HG03439 (cell line): ENCODE measurements around the gene SLC44A2.
"Not testable (repeated sequence)": the region's sequence is repeated elsewhere in the genome, so short reads cannot be mapped to it uniquely, and the experiment has no call there.

Source experiments
- ATAC-seq: cut with Tn5 transposase; IDR thresholded peaks from one replicate; pipeline ENCODE4 v1.9.1; 2021; ENCODE audit warnings: mild to moderate bottlenecking, moderate library complexity; ENCODE audit not compliant: unreplicated experiment

SLC44A2 gene

DNA sequence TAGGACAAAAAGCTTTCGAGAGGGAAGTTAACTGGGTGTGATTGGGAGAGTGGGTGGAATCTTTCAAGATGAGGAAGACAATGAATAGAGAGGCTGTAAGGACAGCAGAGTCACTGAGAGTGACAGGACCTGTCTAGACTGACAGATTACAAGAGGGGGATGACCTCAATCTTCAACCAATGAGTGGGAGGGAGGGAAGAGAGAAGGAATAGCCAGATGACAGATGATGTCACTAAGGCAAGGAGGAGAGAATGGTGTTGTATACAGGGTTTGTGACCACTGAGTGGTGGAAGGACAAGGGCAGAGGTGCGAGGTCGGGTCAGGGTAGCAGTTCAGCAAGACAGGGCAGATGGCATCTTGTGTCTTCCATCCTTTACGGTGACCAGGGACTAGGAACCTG lies 23.0 kb downstream of the SLC44A2 start:
- no peak for ATAC-seq

DNA sequence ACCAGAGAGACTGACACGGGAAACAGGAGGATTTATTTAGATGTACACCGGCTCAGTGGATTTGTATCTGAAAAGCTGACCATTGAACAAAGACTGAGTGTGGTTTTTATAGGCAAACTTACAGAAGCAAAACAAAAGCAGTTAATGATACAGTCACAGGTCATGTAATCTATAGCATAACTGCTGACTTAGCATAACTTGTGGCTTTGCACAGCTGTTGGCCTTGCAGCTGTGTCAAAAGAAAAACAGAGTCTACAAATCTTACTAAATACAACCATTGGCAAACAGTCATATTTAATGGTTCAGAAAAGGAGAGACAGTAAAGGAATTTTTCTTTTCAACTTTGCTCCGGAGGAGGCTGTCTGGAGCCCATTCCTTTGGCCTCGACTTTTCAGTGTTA lies 26.5 kb downstream of the SLC44A2 start:
- no peak for ATAC-seq

DNA sequence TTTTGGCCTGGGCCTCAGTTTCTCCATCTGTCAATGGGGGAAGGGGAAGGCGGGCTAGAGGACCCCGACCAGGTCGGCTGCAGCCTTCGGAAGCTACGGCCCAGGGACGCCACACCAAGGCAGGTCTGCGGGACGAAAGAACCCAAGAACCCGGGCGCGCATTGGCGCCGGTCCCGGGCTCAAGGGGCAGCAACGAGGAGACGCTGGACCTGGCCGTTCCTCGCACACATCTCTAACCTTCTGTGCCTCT lies 28.1 kb downstream of the SLC44A2 start:
- no peak for ATAC-seq

DNA sequence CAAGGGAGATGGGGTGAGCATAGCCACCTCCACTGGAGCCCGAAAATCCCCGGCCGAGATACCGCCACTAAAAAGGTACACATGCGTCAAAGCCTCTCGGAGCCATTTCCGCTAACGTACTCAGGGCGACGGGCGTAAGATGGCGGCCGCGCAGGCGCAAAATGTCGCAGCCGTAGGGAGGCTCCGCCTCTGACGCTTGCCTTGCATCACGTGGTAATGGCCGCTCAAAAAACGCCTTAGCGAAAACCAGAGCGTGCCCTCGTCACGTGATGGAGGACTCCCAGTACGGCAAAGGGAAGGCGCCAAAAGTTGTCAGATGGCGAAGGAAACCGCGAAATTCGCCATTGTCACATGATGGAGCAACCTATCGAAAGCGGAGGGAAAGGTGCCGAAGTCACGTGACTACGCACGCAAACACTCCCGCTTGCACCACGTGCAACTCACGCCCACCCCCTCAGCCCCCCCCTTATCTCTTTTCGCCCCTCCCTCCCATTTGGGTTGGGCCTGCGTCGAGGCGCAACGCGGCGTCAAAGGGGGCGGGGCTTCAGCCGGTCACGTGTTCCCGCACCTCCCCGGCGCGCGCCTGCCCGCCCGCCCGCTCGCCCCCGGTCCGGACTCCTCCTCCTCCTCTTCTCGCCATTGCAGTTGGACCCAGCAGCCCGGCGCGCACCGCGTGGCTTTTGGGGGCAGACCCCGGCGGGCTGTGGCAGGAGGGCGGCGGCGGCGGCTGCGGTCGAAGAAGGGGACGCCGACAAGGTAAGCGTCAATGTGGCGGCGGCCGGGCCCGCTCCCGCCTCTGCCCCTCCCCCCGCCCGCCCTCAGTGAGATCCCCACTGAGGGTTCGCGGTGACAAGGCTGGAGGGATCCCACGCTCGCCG lies 28.6 kb downstream of the SLC44A2 start, which contains the start of gene ILF3:
Gene ILF3, plus strand, starts transcription at position 615 of the 878 bp plus-strand sequence. CDS start 16,260 bp downstream, outside the sequence.
- peak; percentile 77 for ATAC-seq

DNA sequence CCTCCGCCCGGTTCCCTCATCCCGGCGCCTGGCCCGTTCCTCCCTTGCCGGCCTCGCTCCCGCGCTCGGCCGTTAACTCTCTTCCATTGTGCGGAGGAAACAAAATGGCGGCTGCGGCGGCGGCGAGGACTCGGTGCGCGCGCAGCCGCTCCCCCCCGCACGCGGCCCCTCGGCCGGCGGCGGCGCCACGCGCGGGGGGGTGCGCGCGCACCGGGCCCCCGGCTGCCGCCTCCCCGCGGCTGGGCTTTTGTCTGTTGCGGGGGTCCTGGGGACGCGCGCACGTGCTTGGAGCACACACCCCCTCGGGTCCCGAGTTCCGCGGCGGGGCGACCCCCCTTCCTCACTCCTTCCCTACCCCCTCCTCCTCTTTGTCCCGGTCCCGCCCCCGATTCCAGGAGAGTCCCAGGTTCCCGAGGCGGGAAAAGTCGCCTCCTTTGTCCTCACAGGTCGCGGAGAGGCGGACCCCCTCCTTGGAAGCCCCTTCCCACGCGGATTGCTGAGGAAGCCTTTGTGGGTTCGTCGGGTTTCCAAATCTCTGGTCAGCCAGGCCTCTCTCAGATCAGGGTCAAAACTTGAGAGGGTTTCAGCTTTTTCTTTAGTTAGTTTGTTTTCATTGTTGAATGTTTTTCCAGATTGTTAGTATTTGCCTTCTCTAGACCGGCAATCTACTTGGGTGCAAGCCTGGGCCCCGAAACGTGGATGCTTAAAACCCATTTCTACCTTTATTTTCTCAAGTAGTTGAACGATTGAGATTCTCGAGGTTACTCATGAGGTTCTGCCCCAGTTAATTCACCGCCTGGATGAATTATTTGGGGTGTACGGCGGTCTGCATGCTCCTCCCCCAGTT lies 29.5 kb downstream of the SLC44A2 start:
- peak; percentile 3 for ATAC-seq

DNA sequence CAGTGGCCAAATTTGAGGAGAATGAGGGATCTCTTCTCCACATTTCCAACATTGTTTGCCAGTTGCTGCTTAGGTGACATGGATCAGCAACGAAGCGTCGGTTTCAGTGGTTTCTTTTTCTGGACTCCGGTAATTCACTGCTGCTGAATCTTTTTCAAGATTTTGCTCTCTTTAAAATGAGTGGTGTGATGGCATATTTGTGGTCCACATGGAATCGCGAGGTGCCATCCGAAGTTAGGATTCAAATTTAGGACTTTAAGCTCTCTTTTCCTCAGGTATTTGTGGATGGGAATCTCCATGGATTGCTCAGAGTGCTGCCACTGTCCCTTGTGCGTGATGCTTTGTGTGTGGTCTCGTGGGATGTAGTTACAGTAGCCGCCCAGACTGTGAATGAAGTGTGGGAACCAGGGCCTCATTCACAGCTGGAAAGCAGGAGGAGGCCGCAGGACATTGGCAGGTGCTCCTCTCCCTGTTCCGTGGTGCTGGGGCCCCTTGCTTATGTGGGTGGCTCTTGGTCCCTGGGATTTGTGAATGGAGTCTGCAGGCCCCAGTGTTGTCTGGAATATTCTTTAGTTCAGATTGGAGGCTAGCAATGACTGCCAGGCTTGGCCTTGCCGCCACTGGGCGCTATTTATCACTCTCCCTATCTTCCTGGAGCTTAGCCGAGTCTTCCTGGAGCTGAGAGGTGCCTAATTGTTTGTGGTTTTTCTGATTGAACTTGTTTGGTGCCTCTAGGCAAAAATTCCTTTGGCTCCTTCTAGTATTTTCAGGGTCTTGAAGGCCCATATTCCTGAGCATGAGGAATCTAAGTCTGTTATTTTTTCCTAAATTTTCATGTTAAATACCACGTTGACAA lies 30.3 kb downstream of the SLC44A2 start:
- no peak for ATAC-seq

DNA sequence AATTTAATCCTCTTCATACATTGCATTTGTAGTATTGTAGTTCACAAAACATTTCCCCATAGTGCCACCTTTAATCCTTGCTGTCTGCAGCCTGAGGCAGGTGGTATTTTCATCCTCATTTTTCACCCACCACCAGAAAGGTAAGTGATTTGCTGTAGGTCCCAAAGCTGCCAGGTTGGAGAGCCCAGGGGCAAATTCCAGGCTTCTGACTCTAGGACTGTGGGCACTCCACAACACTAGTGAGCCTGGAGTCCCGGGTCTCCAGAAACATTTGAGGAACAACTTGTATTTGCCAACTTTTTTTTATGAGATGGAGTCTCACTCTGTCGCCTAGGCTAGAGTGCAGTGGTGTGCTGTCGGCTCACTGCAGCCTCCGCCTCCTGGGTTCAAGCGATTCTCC lies 35.0 kb downstream of the SLC44A2 start:
- no peak for ATAC-seq

DNA sequence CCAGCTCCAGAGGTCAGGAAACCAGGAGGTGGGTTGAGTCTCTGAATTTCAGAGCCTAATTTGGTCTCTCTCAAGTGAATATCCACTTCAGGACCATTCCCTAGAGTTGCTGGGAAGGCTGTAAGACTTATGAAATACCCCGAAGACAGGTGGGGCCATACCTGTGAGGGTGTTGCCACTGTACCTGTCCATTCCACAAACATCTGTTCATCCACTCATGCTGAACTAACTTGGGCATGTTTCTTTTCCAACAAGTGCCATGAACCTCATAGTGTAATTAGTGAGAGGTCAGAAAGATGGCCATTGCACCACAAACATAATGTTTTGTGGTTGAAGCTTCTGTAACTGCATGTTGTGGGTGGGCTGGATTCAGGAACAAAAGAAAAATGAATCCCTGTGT lies 36.6 kb downstream of the SLC44A2 start:
- ATAC-seq, result no peak

DNA sequence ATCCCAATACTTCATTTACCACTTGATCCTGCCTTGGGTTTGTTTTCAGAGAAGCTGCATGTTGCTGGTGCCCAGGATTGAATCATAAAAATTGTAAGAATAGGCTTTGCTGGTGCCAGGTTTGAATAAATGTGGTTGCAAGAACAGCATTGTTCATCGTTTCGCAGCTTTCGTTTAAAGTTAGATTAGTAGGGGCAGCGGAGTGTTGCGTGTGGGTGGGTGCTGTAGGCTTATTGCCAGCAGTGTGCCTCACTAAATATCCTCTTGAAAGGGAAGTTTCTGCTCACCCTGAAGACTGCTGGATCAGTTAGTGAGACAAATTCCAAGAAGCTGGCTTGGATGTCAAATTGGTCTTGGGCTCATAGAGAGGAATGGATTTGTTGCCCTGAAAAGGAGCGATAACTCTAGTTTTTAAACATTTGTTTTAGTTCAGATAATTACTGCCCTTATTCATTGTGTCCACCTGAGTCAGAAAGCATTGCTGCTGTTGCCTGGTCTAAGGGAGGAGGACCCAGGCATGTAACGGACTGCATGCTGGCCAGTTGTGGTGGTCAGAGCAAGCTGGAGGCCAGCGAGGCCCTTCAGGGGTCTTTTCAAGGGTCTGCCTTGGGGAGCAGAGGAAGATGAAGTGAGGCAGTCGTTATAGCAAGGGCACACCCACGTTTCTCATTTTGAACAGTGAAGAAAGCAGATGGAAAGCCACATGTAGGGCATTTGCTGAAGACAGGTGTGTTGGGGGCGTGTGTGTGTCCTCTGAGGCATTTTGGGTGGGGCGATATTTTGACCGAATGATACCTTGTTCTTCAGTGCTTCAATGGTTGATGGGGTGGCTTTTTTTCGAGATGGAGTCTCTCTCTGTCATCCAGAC lies 37.3 kb downstream of the SLC44A2 start:
- ATAC-seq, result no peak

DNA sequence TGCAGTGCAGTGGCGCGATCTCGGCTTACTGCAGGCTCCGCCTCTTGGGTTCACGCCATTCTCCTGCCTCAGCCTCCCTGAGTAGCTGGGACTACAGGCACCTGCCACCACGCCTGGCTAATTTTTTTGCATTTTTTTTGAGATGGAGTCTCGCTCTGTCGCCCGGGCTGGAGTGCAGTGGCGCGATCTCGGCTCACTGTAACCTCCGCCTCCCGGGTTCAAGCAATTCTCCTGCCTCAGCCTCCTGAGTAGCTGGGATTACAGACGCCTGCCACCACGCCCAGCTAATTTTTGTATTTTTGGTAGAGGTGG lies 37.9 kb downstream of the SLC44A2 start:
- not testable (repeated sequence) for ATAC-seq

DNA sequence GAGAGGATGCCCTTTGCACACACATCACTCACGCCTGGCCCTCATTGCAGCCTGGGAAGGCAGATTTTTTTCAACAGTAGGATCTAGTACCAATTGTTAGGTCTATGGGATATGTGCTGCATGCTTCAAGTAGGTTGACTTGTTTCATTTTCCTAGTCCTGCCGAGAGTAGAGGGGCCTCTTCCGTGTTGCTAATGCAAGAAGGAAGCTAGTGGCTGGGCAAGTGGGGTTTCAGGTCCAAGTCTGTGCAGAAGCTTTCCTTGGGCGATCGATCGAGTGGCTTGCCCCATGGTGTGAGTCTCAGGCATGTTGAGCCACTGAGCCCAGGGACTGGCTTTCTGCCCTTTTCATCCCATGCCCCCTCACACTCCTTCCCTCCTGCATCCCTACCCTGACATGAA lies 42.5 kb downstream of the SLC44A2 start:
- no peak for ATAC-seq

DNA sequence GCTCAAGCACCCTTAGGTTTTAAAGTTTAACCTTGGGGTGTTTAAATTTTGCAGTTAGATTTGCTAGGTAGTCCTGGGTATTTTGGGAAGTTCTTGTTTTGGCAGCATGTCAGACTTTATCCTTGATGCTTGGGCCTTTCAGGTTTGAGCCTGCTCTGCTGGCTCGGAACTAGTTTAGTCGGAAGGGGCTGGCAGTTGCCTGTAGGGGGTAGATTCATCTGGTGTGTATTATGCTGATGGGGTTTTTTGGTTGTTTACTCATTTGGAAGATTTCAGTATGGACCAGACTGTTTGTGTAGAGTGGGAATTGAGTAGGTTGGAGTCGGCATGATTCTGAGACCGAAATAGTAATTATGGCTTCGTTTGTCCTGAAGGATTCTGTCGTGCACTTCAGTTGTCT lies 43.9 kb downstream of the SLC44A2 start:
- no peak for ATAC-seq

DNA sequence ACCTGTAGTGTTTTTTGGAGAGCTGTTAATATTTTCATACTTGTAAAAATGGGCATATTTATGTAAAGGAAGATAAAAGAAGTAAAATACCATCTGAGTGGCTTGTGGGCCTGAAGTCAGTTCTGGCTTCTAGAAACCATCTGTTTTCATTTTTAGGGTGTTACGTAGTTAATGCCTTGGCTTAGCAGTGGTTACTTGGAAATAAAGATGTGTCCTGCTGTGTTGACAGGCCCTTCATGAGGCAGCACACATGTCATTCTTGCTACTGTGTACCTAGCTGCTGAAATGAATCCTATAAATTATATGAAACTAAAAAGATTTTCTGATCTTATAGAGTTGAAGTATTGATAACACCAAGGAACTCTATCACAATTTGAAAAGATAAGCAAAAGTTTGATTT lies 44.8 kb downstream of the SLC44A2 start:
- ATAC-seq, result no peak

DNA sequence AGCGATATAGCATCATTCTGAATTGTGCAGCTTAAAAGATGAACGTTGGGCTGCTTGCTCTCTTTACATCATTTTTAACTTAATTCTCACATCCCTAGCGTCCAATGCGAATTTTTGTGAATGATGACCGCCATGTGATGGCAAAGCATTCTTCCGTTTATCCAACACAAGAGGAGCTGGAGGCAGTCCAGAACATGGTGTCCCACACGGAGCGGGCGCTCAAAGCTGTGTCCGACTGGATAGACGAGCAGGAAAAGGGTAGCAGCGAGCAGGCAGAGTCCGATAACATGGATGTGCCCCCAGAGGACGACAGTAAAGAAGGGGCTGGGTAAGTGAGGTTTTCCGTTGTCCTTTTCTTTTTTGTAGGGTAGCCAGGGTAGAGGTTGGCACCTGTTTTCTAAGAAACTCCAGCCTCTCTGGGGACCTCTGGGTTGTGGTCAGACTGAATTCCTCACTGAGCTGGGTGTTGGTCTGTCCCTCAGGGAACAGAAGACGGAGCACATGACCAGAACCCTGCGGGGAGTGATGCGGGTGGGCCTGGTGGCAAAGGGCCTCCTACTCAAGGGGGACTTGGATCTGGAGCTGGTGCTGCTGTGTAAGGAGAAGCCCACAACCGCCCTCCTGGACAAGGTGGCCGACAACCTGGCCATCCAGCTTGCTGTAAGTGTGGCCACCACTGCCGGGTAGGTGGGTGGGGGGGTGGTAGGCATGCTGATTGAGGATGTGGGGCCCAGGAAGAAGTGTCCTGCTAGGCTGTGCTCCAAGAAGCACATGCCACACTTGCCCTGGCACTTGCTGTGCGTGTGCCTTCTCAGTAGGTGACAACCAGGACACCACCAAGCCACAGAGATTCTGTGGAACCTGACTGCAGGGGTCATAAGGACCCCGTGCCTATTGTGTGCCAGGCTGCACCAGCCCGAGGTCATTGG lies 45.8 kb downstream of the SLC44A2 start:
- ATAC-seq, result no peak

DNA sequence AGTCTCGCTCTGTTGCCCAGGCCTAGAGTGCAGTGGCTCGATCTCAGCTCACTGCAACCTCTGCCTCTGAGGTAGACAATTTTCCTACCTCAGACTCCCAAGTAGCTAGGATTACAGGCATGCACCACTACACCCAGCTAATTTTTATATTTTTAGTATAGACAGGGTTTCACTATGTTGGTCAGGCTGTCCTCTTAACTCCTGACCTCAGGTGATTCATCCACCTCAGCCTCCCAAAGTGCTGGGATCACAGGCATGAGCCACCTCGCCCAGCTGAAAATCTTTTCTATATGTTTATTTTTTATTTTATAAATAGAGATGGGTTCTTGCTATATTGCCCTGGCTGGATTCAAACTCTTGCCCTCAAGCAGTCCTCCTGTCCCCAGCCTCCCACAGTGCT lies 46.6 kb downstream of the SLC44A2 start:
- ATAC-seq, result not testable (repeated sequence)

DNA sequence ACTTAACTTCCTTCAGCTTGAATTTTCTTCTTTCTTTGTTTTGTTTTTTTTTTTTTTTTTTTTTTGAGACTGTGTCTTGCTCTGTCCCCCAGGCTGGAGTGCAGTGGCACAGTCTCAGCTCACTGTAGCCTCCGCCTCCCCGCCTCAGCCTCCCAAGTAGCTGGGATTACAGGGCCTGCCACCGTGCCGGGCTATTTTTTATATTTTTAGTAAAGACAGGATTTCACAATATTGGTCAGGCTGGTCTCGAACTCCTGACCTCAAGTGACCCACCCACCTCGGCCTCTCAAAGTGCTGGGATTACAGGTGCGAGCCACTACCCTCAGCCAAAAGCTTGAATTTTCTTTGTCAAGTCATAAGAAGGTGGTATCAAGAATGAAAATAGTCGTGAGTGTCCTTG lies 49.9 kb downstream of the SLC44A2 start:
- not testable (repeated sequence) for ATAC-seq

DNA sequence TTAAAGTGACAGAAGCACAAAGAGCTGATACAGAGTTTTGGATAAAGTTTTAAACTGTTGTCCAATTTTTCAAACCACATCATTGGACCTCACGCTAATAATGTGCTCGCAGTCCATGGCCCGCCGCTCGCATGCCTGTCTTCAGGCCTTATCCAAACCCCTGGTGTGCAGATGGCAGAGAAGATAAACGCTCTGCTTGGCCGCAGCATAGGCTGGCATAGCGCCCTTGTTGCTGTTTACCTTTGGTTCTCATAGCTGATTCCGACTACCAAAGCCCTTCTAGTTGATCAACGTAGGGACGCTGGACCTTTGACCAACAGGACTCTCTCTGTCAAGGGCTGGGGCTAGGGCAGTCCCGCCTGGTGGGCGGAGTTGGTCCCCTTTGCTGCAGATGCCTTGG lies 52.4 kb downstream of the SLC44A2 start:
- ATAC-seq, result no peak

DNA sequence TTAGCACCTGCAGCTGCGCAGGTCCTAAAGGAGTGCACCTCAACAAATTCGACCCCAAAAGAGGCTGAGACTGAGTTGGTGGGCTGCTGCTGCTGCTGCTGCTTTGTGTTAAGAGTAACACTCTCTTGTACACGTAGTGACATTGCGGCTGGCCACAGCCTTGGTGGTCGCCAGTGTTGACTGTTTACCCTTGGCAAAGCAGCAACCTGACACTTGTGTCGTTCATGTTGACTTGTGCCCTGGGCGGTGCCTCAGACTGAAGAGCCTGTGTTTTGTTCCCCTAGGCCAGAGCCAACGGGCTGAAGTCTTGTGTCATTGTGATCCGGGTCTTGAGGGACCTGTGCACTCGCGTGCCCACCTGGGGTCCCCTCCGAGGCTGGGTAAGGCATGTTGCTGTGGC lies 53.5 kb downstream of the SLC44A2 start:
- ATAC-seq, result no peak

DNA sequence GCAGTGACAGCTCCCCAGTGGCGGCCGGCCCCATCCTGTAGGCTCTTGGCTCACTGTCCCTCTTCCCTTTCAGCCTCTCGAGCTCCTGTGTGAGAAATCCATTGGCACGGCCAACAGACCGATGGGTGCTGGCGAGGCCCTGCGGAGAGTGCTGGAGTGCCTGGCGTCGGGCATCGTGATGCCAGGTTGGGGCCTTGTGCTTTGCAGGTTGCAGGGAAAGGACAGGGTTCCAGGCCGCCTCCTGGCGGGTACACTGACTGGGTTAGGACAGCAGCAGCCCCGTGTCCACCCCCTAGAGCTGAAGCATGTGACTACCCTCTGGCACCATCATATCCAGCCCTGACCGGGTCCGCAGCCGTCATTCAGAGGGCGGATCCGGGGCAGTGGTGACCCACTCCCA lies 54.4 kb downstream of the SLC44A2 start:
- ATAC-seq, result no peak
